Stimulated activated CD8-positive, alpha-beta memory T cell treated with anti-CD3 and anti-CD28 coated beads, Interleukin-4, amount 100 ng/mL, for 24 hours (primary cell): ENCODE data around the gene RGP1.
A peak's percentile ranks its signal among the peaks of the same experiment; 100 is the strongest.

ENCODE experiments used
- DNase-seq: peaks from one replicate; pipeline ENCODE4 v3.0.0-alpha.2; 2020; ENCODE audit warnings: low read depth

RGP1 gene

DNA sequence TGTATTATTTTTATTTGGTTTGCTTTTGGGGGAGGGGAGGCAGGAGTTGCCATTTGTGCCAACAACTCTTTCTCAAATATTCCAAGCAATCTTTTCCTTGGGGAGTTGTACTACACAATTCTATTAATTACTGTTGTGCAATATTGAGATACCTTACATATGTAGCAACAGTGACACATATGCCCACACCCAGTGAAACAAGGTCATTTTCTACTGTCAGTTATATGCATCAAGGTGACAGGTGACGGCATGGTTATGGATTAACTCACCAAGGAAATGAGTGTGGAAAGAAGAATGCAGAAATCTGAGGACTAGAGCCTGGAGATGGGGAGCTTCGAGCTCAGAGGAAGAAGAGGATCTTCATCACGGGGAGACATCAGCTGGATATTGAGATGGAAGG is 22.9 kb downstream of the RGP1 start:
- no peak for DNase-seq

DNA sequence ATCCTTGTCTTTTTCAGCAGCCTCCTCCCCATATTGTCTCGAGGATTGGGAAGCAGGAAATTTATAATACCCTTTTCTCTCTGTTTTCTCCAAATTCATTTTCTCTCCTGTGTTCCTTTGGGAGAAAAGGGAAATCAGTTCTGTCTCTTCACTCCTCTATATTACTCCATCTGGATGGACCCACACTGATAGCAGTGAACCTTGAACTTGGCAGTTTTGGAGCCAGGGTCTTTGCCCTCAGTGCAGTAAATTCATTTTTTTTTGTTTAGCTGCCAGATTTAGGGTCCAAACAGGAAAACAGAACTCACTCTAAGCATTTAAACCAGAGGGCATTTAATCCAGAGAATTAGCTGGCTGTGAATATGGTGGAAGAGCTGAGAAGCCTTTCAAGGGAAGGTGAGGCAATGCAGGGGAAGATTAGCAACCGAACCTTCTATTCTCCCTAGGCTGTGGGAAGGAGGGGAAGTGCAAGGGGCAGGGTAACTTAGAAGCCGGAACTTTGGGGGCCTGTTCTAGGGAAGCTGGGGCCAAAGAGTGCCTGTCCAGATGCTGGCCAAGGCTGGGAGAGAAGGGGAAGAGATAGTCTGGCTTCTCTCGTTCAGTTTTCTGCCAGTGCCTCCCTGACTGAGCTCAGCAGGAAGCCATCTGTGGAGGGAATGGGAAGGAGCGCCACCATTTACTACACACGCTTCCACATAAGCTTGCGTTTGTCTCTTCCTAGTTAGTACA is 26.0 kb downstream of the RGP1 start:
- no peak for DNase-seq

DNA sequence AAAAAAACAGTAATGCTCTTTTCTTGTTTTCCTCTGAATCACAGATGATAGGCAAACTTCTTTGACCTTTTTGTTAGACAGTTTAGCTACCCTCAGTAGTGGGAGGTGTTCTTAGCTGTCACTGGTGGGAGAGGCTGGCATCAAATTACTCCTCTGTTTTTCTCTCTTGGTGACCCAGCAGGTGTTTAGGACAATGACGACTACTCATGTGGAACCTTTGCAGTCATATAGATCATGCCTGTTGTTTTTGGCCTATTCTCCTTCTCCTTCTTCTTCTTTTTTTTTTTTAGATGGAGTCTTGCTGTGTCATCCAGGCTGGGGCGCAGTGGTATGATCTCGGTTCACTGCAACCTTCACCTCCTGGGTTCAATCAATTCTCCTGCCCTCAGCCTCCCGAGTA is 26.9 kb downstream of the RGP1 start:
- no peak for DNase-seq

DNA sequence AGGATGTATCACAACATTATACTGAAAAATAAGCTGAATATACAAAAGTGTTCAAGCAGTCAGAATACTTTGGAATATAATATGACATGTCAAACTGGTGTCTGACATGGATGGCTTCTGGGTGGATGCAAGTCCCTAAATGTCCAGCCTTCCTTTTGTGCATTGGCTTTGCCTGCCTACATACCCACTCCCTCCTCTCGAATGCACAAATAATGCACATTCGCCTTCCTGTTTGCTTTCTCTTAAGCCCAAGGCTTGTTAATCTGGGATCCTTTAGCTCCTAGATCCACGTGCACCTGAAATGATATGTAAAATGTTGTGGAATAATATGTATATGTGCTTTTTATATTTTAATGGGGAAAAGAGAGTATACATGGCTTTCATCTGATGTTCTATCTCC is 29.4 kb downstream of the RGP1 start:
- no peak for DNase-seq

DNA sequence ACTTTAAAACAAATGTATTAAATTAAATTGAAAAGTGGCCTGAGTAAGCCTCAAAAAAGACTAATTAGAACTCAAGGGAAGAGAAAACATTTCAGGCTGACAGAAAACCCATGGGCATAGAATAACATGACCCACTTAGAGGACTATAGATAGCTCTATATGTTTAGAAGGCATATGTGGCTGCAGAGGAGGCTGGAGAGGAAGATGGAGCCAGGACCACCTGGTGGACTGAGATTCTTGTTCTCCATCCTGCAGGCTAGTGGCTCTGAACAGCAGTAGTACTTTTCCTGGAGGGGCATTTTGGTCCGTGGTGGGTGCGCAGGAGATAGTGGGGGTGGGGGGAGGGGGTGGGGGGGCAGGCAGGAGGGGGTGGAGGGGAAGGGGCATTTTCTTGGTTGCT is 32.0 kb downstream of the RGP1 start:
- DNase-seq, result no peak

DNA sequence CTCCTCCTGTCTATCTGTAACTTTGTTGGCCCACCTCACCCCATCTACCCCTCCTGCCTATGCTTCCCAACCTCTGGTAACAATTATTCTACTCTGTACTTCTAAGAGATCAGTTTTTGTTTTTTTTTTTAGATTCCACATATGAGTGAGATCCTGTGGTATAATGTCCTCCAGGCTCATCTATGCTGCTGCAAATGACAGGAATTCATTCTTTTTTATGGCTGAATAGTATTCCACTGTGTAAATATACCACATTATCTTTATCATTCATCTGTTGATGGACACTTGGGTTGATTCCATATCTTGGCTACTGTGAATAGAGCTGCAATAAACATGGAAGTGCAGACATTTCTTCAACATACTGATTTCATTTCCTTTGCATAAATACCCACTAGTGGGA is 34.3 kb downstream of the RGP1 start:
- DNase-seq, result no peak

DNA sequence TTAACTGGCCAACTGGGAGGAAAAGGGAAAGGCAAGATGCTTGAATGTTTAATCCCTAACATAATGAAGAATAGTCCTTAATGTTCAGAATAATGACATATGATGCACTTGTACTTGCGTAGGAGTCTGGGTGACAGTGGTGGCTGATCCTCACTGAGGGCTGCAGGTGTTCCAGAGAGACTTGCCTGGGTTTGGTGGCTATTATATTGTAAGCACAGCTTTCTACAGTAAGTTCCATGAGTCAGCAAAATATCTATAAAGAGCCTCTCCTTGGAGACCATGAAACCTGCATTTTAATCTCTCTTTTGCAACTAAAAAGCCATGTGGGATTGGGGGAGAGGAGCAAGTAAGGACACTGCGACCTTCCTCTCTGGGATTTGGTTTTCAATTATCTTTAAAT is 40.5 kb downstream of the RGP1 start:
- DNase-seq, result no peak

DNA sequence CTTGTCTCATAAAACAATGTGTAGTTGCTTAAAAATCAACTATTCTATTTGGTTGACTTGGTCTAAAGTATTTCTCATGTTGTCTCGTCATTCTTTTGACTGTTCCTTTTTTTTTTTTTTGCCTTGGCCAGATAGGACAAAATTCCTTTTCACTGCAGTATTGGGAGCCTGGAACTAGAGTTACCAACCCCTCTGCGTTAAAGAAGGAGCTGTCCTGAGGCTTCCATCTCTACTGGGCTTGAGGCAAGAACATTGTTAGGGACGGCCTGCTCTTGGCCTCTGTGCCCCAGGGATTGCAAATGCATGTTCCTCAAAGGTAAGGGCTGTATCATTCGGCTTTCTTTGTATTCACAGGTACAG is 40.9 kb downstream of the RGP1 start:
- DNase-seq, result no peak

DNA sequence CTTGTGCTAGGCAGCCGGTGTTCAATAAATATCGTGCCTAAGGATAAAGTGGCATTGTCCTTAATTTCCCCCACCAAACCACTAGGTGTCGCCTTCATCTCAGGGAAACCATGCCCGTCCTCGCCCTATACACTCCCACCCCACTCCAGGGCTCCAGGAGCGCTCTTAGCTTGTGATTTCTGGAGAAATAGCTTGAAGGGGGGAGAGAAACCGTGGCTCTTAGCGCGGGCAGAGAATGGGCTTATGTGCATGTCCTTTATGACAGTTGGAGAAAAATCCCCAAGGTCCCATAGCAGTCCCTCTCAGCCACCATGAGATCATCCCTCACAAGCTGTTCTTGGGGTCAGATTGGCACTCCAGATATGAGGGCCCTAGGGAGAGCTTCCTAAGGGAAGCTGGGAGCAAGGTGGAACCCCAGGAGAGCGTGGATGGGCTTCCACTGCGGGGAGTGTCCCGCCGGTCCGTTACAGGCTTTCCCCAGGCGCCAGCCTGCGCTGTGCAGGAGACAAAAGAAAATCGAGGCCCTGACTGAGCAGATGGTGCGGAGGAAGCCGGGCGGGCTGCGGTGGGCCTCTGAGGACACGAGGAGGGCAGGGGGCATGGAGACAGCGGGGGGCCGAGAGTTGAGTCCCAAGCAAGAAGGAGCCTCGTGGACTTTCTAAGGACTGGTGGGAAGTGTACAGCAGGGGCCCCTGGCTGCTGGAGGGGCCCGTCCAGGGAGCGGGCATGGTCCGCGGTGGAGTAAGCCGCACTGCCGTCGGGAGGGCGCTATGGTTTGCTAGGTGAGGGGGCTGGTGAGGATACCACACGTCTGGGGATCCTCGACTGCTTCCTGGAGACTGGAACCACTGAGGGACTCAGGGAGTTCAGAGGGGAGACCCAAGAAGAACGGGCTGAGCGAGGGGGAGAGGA is 41.6 kb downstream of the RGP1 start:
- DNase-seq, result no peak

DNA sequence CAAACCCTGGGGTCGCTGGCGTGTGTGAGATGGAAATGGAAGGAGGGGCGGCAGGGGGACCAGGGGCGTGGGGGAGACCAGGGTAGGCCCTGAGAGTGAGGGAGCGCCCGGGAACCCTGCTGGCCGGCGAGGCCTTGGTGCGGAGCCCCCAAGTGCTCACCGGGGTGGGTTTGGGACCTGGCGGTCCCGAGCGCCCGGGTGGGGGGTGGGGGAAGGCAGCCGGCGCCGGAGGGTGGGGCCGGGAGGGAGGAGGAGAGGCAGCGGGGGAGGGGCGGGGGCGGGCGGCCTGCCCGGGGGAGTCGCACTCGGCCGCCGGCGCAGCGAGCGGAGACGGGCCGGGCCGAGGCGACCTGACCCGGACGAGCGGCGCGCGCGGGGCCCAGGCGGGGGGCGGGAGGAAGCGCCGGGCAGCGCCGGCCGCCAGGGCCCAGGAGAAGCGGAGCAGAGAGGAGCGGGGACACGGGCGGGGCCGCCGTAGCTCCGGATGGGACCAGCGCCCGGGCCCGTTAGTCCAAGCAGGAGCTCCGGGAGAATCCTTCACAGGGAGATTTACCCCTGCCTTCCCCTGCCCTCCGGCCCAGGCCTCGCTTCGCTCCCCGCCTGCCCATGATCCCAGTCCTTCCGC is 42.3 kb downstream of the RGP1 start, which contains the start of gene NPR2:
Gene NPR2 (plus strand): TSS at position 295 of the 625 bp plus-strand sequence. CDS start 818 bp downstream, outside the sequence.
- no peak for DNase-seq

DNA sequence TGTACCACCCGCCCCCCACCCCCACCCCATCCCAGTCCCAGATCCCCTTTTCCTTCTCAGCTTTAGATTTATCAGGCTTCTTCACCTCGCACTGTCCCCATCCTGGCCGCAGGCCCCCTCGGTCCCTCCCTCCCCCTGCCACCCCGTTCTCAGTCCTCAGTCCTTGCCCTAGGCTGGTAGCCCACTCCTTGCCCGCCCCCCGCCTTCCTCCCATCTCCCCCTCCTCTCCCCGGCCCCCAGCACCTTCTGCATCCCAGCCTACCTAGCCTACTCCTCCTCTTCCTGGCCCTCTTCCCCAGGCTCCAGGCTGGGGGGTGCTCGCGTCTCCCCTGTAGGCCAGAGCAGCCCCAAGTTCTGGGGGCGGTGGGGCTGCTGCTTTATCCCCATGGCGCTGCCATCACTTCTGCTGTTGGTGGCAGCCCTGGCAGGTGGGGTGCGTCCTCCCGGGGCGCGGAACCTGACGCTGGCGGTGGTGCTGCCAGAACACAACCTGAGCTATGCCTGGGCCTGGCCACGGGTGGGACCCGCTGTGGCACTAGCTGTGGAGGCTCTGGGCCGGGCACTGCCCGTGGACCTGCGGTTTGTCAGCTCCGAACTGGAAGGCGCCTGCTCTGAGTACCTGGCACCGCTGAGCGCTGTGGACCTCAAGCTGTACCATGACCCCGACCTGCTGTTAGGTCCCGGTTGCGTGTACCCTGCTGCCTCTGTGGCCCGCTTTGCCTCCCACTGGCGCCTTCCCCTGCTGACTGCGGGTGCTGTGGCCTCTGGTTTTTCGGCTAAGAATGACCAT is 43.1 kb downstream of the RGP1 start:
- DNase-seq, result no peak

DNA sequence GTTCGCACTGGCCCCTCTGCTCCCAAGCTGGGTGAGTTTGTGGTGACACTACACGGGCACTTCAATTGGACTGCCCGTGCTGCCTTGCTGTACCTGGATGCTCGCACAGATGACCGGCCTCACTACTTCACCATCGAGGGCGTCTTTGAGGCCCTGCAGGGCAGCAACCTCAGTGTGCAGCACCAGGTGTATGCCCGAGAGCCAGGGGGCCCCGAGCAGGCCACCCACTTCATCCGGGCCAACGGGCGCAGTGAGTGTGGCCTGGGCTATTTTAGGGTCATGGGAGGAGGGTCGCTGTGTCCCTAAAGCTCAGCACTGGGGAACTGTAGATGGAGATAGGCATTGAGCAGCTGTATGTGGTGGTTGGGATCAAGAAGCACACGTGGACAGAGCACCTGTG is 43.7 kb downstream of the RGP1 start:
- no peak for DNase-seq

DNA sequence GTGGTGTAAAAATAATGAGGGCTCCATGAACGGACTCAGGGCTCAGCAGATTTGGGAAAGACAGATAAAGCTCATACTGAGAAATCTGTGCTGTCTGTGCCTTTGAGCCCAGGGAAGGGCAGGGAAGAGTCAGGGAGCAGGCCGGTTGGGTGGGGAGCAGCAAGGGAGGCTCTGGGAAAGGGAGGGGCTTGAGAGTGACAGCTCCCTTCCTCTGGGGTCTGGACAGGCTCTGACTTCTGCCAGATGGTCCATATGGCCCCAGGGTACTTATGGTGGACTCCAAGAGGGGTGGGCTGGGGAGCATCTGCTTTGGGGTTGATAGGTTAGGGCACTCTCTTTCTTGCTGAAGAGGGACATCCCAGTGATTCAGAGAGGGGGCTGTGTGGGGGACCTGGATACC is 44.4 kb downstream of the RGP1 start:
- no peak for DNase-seq

DNA sequence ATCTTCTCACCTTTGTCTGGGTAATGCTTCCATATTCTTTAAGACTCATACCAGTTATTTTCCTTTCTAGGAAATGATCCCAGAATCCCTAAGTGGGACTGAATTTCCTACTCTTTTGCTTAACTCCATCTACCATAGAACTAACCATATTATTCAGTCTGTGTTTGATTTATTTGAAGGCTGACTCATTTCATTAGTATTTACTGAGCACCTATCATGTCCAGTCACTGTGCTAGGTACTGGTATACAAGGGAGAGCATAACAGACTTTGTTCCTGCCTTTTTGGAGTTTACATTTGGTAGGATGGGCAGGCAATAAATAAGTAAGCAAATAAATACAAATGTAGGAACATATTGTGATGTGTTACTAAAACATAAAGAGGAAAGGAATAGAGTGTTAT is 46.6 kb downstream of the RGP1 start:
- DNase-seq, result no peak

DNA sequence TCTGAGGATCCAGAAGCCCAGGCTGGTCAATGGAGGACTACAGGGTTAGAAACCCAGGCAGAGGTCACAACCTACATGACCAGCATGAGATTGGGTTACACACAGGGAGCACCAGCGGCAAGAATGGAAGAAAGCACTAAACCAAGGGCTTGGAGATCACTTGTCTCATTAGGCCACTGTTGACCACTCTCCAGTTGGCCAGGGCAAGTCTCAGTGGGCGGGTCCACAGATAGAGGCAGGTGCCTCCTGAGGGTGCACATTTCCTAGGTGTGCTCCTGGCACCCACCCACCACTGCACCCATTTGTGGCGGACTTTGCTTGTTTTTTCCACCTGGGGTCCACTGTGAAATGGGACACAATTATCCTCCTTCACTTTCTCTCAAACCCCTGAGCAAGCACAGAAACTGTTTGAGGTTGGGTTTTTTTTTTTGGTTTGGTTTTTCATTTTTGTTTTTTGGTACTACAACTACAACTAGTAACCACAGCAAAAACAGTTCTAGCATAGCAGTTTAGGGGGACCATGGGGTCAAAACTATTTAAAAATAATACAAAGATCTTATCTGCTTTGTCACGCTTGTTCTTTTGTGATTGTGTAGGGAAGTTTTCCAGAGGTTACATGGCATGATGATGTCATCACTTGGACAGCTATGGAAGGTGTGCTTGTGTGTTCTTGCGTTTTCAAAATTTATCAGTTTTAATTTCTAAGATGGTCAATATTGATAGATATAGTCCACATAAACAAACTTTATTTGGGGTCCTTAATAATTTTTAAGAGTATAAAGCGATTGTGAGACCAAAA is 48.4 kb downstream of the RGP1 start:
- DNase-seq, result no peak

DNA sequence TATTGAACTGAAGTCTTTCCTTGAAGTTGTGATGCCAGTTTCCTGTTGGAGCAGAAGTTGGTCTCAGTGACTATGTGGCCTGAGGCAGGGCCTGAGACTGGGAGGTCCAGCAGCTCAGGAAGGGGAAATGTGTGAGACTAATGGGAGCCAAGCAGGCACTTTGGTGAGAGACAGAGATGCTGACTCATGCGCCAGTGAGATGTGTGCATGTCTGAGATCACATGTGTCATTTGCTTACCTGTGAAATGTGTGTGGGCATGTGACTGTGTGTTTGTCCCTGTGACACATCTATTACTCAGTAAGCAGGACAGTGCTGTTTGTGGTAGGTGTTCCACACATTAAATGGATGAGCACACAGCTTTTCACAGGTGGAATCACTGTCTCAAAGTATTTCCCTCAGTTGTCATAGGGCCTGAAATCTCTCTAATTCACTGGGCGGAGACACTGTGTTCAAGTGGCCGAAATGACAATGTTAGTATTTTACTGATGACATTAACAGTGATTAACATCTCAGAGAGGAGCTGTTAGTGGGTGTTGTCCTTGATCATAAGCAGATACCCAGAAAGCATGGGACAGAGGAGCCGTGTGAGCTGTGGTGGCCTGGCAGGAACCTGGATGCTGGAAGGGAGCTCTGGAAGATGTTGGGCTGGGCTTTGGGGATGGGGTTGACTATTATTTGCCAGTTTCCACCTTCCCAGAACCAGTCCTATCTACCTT is 49.7 kb downstream of the RGP1 start:
- peak; percentile 22 for DNase-seq

DNA sequence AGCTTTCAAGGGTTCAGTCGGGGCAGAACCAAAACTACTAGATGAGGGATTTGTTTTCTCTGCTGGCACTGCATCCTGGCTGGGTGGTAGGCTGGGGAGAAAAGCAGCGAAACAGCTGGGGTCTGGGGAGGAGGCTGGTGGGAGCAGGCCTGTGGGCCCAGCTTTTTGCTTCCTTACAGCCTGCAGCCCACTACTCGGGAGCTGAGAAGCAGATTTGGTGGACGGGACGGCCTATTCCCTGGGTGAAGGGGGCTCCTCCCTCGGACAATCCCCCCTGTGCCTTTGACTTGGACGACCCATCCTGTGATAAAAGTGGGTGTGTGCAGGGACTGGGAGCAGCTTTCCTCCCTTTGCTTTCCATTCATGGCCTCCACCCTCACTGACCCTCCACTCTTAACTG is 51.4 kb downstream of the RGP1 start:
- DNase-seq, result no peak

DNA sequence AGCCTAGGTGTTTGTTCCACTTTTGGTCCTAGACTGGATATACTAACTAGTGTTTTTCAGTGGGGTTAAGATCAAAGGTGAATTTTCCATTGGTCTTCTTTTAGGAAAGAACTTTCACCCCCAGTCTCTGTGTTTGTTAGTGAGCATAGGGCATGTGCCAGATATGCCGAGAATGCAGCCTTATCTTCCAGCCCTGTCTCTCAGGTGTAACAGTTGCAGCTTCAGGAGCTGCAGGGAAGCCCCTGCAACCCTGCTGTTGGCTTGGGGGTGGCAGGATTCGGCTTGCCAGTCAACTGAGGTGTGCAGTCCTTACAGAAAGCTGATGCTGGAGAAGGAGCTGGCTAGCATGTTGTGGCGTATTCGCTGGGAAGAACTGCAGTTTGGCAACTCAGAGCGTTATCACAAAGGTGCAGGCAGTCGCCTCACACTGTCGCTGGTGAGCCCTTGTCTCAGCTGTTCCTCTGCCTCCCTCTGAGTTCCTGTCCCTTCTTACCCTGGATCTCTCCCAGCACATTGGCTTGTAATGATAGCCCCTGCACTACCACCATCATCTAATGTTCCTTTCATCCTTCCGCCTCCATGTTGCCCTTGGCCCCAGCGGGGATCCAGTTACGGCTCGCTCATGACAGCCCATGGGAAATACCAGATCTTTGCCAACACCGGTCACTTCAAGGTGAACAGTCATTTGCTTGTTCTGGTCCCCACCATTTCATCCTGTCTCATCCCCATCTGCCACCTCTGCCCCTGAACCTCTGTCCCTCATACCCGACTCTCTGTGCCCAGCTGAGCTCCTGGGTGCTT is 52.4 kb downstream of the RGP1 start:
- no peak for DNase-seq

DNA sequence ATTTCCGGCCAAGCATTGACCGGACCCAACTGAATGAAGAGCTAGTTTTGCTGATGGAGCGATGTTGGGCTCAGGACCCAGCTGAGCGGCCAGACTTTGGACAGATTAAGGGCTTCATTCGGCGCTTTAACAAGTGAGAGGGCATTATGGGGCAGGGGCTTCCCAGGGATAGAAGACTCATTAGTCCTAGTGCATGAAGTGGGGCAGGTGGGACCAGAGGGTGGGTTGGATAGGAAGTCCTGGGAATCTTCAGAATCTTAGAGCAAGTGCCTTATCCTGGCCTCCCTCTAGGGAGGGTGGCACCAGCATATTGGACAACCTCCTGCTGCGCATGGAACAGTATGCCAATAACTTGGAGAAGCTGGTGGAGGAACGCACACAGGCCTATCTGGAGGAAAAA is 57.0 kb downstream of the RGP1 start:
- no peak for DNase-seq
